ENCODE results near the gene AP3D1. TPM values are rescaled to one million over a fixed set of nuclear protein-coding genes. Genes with fewer than 3 reads are reported as not detected.
A peak's percentile ranks its signal among the peaks of the same experiment; 100 is the strongest.
"Not testable (repeated sequence)": the region's sequence is repeated elsewhere in the genome, so short reads cannot be mapped to it uniquely, and the experiment has no call there.

The AP3D1 gene
- total RNA-seq, 1 donor, result 121 TPM

GRCh38 chr19:2089727-2090053 lies 61.7 kb downstream of the AP3D1 start:
- TF ChIP-seq CTCF (IDR thresholded peaks at IDR 0.05; ENCODE audit: extremely low read depth, low read depth, low read length), result no peak
- H3K9me3 ChIP-seq (ENCODE audit: low read depth, low read length), result no peaks in the 10 kb centered on the region
- H3K4me1 ChIP-seq (ENCODE audit: insufficient read depth, low read length), result peaks cover 38% of the 10 kb centered on the region
- H2AFZ ChIP-seq (ENCODE audit: low read length), result no peak overlapping the region
- peak overlapping the region; percentile 69 for H3K4me2 ChIP-seq (ENCODE audit: insufficient read depth, low read length)
- peaks cover 5% of the 10 kb centered on the region for H3K36me3 ChIP-seq (ENCODE audit: insufficient read depth, low read length)
- H3K27me3 ChIP-seq (ENCODE audit: insufficient read depth, low read length), result no peaks in the 10 kb centered on the region
- no peak for DNase-seq (ENCODE audit: insufficient read length, low spot score, missing footprints)
- H3K27ac ChIP-seq (ENCODE audit: low read depth, low read length), result peak overlapping the region; percentile 79
- peaks cover 20% of the 10 kb centered on the region for H4K20me1 ChIP-seq (ENCODE audit: insufficient read depth, low read length)
- peaks cover 64% of the 10 kb centered on the region for H3K79me2 ChIP-seq (ENCODE audit: insufficient read depth, low read length)
- H3K4me3 ChIP-seq (ENCODE audit: insufficient read depth, low read length), result peak overlapping the region; percentile 43

- Histone ChIP-seq H3K4me2 (ENCODE audit: insufficient read depth, low read length) (peak overlapping the region; percentile 69), H3K79me2 (ENCODE audit: insufficient read depth, low read length) (peaks cover 59% of the 10 kb centered on the region), H2AFZ (ENCODE audit: low read length) (no peak overlapping the region), H3K4me3 (ENCODE audit: insufficient read depth, low read length) (no peak overlapping the region), H3K27me3 (ENCODE audit: insufficient read depth, low read length) (no peaks in the 10 kb centered on the region), H3K27ac (ENCODE audit: low read depth, low read length) (peak overlapping the region; percentile 79), H4K20me1 (ENCODE audit: insufficient read depth, low read length) (peaks cover 20% of the 10 kb centered on the region), H3K9me3 (ENCODE audit: low read depth, low read length) (no peaks in the 10 kb centered on the region), H3K36me3 (ENCODE audit: insufficient read depth, low read length) (peaks cover 5% of the 10 kb centered on the region), H3K4me1 (ENCODE audit: insufficient read depth, low read length) (peaks cover 33% of the 10 kb centered on the region)
- no peak for TF ChIP-seq CTCF (IDR thresholded peaks at IDR 0.05; ENCODE audit: extremely low read depth, low read depth, low read length)
- peak; percentile 82 for DNase-seq (ENCODE audit: insufficient read length, low spot score, missing footprints)
Measured at GRCh38 chr19:2089001-2089711, 62.2 kb downstream of the AP3D1 start.

- peaks cover 32% of the 10 kb centered on the region for H3K4me1 ChIP-seq (ENCODE audit: insufficient read depth, low read length)
- no peaks in the 10 kb centered on the region for H3K9me3 ChIP-seq (ENCODE audit: low read depth, low read length)
- TF ChIP-seq CTCF (IDR thresholded peaks at IDR 0.05; ENCODE audit: extremely low read depth, low read depth, low read length), result no peak
- no peak overlapping the region for H3K4me2 ChIP-seq (ENCODE audit: insufficient read depth, low read length)
- no peak overlapping the region for H2AFZ ChIP-seq (ENCODE audit: low read length)
- H4K20me1 ChIP-seq (ENCODE audit: insufficient read depth, low read length), result peaks cover 20% of the 10 kb centered on the region
- H3K36me3 ChIP-seq (ENCODE audit: insufficient read depth, low read length), result peaks cover under 1% of the 10 kb centered on the region
- H3K27me3 ChIP-seq (ENCODE audit: insufficient read depth, low read length), result no peaks in the 10 kb centered on the region
- peaks cover 49% of the 10 kb centered on the region for H3K79me2 ChIP-seq (ENCODE audit: insufficient read depth, low read length)
- peak; percentile 46 for DNase-seq (ENCODE audit: insufficient read length, low spot score, missing footprints)
- H3K27ac ChIP-seq (ENCODE audit: low read depth, low read length), result no peak overlapping the region
- no peak overlapping the region for H3K4me3 ChIP-seq (ENCODE audit: insufficient read depth, low read length)
Measured at GRCh38 chr19:2087621-2088100, 63.7 kb downstream of the AP3D1 start.

GRCh38 chr19:2086695-2087620 lies 64.4 kb downstream of the AP3D1 start:
- Histone ChIP-seq H4K20me1 (ENCODE audit: insufficient read depth, low read length) (peaks cover 20% of the 10 kb centered on the region), H3K79me2 (ENCODE audit: insufficient read depth, low read length) (peaks cover 51% of the 10 kb centered on the region), H3K4me1 (ENCODE audit: insufficient read depth, low read length) (peaks cover 30% of the 10 kb centered on the region)
- H3K27me3 ChIP-seq (ENCODE audit: insufficient read depth, low read length); H3K27ac ChIP-seq (ENCODE audit: low read depth, low read length); H3K4me2 ChIP-seq (ENCODE audit: insufficient read depth, low read length); H3K36me3 ChIP-seq (ENCODE audit: insufficient read depth, low read length); H3K9me3 ChIP-seq (ENCODE audit: low read depth, low read length); H2AFZ ChIP-seq (ENCODE audit: low read length); H3K4me3 ChIP-seq (ENCODE audit: insufficient read depth, low read length): not testable (repeated sequence)
- peak; percentile 73 for DNase-seq (ENCODE audit: insufficient read length, low spot score, missing footprints)
